Fibroblast of pulmonary artery (primary cell): Measurements from ENCODE around the gene CEP112.

Experiments used
- DNase-seq: peaks from one replicate; pipeline ENCODE4 v3.0.0-alpha.2; 2010; ENCODE audit warnings: low read depth
- H3K4me3 ChIP-seq: replicated peaks from 2 replicates; pipeline ENCODE4 v1.5.1; 2011; ENCODE audit warnings: low read depth, mild to moderate bottlenecking, control low read depth, low read length, moderate library complexity
- TF ChIP-seq, protein P1 (sequence below): IDR thresholded peaks from 2 replicates; pipeline ENCODE4 v1.5.1; 2011; ENCODE audit warnings: mild to moderate bottlenecking, control low read depth, low read length, inconsistent platforms; ENCODE audit errors: missing control alignments

CEP112 gene

DNA sequence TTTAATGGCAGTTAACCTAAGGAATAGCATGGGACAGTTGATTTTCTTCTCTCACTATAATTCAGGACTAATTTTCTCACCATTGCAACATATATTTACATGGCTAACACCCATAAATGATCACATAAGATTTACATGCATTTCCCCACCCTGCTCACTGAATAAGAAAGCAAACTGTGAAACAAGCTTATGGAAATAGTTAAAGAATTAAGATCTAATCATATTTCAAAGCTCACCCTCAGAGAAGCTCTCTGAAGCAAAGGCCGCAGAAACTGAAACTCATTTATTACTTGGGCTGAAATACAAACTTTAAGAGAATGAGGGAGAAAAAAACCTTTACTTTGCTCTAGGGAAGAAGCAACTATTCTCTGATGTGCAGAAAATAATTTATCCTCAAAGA, 411.8 kb downstream of the CEP112 start:
- no peak overlapping the region for H3K4me3 ChIP-seq
- TF ChIP-seq, protein P1, sequence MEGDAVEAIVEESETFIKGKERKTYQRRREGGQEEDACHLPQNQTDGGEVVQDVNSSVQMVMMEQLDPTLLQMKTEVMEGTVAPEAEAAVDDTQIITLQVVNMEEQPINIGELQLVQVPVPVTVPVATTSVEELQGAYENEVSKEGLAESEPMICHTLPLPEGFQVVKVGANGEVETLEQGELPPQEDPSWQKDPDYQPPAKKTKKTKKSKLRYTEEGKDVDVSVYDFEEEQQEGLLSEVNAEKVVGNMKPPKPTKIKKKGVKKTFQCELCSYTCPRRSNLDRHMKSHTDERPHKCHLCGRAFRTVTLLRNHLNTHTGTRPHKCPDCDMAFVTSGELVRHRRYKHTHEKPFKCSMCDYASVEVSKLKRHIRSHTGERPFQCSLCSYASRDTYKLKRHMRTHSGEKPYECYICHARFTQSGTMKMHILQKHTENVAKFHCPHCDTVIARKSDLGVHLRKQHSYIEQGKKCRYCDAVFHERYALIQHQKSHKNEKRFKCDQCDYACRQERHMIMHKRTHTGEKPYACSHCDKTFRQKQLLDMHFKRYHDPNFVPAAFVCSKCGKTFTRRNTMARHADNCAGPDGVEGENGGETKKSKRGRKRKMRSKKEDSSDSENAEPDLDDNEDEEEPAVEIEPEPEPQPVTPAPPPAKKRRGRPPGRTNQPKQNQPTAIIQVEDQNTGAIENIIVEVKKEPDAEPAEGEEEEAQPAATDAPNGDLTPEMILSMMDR, result no peak
- no peak for DNase-seq

DNA sequence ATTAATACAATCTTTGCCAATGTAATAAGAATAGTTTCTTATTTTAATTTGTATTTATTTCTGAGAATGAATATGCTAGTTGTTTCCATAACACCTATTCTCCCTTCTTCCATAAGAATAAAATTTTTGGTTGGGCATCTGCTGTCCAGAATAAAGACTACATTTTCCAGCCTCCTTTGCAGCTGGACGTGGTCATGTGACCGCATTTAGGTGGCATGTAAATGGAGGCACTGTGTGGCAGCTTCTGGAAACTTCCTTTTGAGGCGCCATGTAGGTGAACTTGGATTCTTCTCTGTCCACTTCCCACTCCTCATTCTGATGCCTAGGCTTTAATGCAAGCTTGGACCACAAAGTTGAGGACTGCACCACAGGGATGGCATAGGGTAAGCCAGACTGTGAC, 415.0 kb downstream of the CEP112 start:
- TF ChIP-seq, protein P1, result no peak
- no peak for DNase-seq
- H3K4me3 ChIP-seq, result no peak overlapping the region

DNA sequence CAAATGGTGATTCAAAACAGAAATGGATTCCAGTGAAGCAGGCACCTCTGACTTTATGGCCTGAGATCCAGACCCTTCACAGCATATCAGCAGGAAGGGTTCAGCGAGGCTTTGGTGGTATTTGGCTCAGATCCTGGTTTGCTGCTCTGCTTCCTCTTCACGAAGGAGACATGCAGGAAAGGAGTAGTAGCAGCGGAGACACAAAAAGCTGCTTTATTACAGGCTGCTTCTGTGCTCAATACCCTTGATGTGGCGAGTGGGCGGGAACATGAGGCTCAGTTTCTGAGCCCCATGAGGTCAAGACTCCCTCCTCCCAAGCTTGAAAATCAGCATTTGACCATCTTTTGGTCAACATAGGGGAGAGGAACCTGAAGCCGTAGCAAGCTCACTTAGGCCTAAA, 417.1 kb downstream of the CEP112 start:
- TF ChIP-seq, protein P1, result no peak
- no peak for DNase-seq
- no peak overlapping the region for H3K4me3 ChIP-seq

DNA sequence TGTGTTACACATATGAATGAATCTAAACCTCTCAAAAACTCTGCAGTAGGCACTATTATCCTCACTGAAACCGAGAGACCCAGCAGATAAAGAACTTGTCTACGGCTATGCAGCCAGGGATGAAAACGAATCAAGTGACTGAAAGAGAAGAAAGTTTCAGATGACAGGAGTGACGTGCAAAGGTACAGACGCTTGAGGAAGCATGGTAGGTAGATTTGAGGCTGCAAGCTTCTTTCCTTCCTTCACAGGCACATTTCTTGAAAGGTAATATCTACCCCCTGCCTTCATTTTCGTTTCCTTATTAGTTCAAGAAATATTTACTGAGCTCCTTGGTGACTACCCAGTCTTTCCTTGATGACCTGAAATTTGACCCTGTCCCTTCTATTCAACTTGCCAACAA, 418.9 kb downstream of the CEP112 start:
- TF ChIP-seq, protein P1, result no peak

DNA sequence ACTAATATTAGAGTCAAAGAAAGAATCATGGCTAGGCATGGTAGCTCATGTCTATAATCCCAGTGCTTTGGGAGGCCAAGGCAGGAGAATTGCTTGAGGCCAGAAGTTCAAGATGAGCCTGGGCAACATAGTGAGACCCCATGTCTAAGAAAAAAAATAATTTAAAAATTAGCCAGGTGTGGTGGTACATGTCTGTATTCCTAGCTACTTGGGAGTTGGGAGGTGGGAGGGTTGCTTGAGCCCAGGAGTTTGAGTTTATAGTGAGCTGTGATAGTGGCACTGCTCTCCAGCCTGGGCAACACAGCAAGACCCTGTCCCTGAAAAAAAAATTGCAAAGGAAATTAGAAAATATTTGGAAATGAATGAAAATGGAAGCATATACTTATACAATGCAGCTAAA, 420.2 kb downstream of the CEP112 start:
- TF ChIP-seq, protein P1, result no peak
- DNase-seq, result no peak
- no peak overlapping the region for H3K4me3 ChIP-seq

More for the DNA sequence above, 418.9 kb downstream of the CEP112 start:
- DNase-seq, result no peak
- no peak overlapping the region for H3K4me3 ChIP-seq

DNA sequence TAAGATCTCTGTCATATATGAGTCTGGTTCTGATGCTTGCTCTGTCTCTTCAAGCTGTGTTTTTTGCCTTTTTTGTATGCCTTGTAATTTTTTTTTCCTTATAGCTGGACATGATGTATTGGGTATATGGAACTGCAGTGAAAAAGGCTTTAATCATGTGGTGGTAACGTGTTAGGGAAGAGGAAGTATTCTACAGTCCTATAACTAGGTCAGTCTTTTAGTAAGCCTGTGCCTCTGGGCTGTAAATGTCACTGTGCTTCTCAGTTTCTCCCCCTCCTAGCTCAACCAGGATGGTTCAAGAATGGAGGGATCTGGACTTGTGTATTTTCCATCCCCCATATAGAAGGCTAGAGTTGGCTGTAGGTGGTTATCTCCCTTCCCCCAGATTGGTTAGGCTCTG, 428.1 kb downstream of the CEP112 start:
- H3K4me3 ChIP-seq, result no peak overlapping the region
- DNase-seq, result no peak
- TF ChIP-seq, protein P1, result no peak

DNA sequence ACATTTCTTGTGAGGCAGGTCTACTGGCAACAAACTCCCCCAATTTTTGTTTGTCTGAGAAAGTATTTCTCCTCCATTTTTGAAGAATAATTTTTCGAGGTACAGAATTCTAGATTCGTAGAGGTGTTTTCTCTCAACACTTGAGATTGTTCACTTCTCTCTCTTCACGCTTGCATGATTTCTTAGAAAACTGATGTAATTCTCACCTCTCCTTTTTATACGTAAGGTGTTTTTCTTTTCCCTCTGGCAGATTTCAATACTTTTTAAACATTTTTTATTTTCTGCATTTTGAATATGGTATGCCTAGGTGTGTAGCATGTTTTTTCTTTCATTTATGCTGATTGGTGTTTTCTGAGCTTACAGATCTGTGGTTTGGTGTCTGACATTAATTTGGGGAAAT, 429.0 kb downstream of the CEP112 start:
- H3K4me3 ChIP-seq, result no peak overlapping the region
- TF ChIP-seq, protein P1, result no peak
- DNase-seq, result no peak
